T1000 (cell line): ENCODE measurements around the gene HOXA4.

Source experiments
- DNase-seq: peaks from one replicate; lab custom pipeline; 2025; ENCODE audit warnings: mixed read lengths; lab: John Stamatoyannopoulos, UW

The HOXA4 gene

GRCh38 chr7:27116962-27117886 lies 13.3 kb downstream of the HOXA4 start:
- no peak for DNase-seq

- no peak for DNase-seq
These were observed 14.3 kb downstream of the HOXA4 start for GRCh38 chr7:27116031-27116961.

GRCh38 chr7:27115221-27116026 lies 15.1 kb downstream of the HOXA4 start:
- DNase-seq: no peak

- DNase-seq: no peak
These were observed 15.7 kb downstream of the HOXA4 start for GRCh38 chr7:27114881-27115220.

- DNase-seq: no peak
These were observed 16.4 kb downstream of the HOXA4 start for GRCh38 chr7:27113991-27114769.

- no peak for DNase-seq
These were observed 17.3 kb downstream of the HOXA4 start for GRCh38 chr7:27112955-27113949.

GRCh38 chr7:27112361-27112760 lies 18.2 kb downstream of the HOXA4 start:
- no peak for DNase-seq

- DNase-seq: no peak
These were observed 18.7 kb downstream of the HOXA4 start for GRCh38 chr7:27111751-27112277.

GRCh38 chr7:27111042-27111750 lies 19.4 kb downstream of the HOXA4 start:
- no peak for DNase-seq

- peak; percentile 38 for DNase-seq
These were observed 20.1 kb downstream of the HOXA4 start for GRCh38 chr7:27110186-27111031.

GRCh38 chr7:27109466-27110185 lies 20.9 kb downstream of the HOXA4 start:
- DNase-seq: no peak

- no peak for DNase-seq
These were observed 22.0 kb downstream of the HOXA4 start for GRCh38 chr7:27108390-27109127.

GRCh38 chr7:27107391-27108381 lies 22.9 kb downstream of the HOXA4 start:
- DNase-seq: no peak

- no peak for DNase-seq
These were observed 23.7 kb downstream of the HOXA4 start for GRCh38 chr7:27106901-27107240.

GRCh38 chr7:27106181-27106900 lies 24.2 kb downstream of the HOXA4 start:
- no peak for DNase-seq
